Neural cell (in vitro differentiated cells): Measurements from ENCODE around the gene MVD.

Experiments
- EZH2 ChIP-seq: fragments of 200-600, 300-800 bp; shearing (Covaris generic), sonication (generic); IDR thresholded peaks from 2 replicates; pipeline ENCODE4 v1.6.1; 2014; ENCODE audit warnings: antibody characterized with exemption, low read length, borderline replicate concordance, mild to moderate bottlenecking; ENCODE audit not compliant: insufficient read depth, poor library complexity, severe bottlenecking
- POLR2AphosphoS5 ChIP-seq: IDR thresholded peaks from 2 replicates; pipeline ENCODE4 v1.6.1; 2012
- RAD21 ChIP-seq: fragments of 450-650 bp; conservative IDR thresholded peaks from 2 replicates; pipeline ENCODE4 v1.6.1; 2014; ENCODE audit warnings: antibody characterized with exemption, mild to moderate bottlenecking, moderate library complexity
- TAF1 ChIP-seq: IDR thresholded peaks from 2 replicates; pipeline ENCODE4 v1.6.1; 2012; ENCODE audit warnings: low read depth
- TF ChIP-seq, protein P1 (sequence below): IDR thresholded peaks from 2 replicates; pipeline ENCODE4 v1.6.1; 2012; ENCODE audit warnings: borderline replicate concordance
- TF ChIP-seq, protein P2 (sequence below): fragments of 450-650 bp; IDR thresholded peaks from 2 replicates; pipeline ENCODE4 v1.5.1; 2014; ENCODE audit warnings: antibody characterized with exemption, mild to moderate bottlenecking, moderate library complexity; ENCODE audit not compliant: poor library complexity, severe bottlenecking

DNA sequence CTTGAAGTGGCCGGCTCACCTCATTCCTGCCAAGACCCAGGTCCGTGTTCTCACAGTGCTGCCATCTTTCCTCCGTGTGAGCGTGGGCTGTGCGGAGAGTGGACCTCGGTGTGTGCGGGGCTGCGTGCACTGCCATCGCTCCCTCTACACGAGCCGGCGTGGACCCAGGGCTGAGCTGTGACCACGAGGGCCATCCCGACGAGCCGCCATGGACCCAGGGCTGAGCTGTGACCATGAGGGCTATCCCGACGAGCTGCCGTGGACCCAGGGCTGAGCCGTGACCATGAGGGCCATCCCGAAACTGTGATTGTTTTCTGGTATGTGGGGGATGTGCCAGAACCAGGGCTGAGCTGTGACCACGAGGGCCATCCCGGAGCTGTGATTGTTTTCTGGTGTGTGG, 8.9 kb upstream of the MVD start:
- TF ChIP-seq, protein P1, sequence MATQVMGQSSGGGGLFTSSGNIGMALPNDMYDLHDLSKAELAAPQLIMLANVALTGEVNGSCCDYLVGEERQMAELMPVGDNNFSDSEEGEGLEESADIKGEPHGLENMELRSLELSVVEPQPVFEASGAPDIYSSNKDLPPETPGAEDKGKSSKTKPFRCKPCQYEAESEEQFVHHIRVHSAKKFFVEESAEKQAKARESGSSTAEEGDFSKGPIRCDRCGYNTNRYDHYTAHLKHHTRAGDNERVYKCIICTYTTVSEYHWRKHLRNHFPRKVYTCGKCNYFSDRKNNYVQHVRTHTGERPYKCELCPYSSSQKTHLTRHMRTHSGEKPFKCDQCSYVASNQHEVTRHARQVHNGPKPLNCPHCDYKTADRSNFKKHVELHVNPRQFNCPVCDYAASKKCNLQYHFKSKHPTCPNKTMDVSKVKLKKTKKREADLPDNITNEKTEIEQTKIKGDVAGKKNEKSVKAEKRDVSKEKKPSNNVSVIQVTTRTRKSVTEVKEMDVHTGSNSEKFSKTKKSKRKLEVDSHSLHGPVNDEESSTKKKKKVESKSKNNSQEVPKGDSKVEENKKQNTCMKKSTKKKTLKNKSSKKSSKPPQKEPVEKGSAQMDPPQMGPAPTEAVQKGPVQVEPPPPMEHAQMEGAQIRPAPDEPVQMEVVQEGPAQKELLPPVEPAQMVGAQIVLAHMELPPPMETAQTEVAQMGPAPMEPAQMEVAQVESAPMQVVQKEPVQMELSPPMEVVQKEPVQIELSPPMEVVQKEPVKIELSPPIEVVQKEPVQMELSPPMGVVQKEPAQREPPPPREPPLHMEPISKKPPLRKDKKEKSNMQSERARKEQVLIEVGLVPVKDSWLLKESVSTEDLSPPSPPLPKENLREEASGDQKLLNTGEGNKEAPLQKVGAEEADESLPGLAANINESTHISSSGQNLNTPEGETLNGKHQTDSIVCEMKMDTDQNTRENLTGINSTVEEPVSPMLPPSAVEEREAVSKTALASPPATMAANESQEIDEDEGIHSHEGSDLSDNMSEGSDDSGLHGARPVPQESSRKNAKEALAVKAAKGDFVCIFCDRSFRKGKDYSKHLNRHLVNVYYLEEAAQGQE = no peak
- TF ChIP-seq POLR2AphosphoS5 (no peak), TAF1 (no peak), EZH2 (no peak), RAD21 (no peak)
- TF ChIP-seq, protein P2, sequence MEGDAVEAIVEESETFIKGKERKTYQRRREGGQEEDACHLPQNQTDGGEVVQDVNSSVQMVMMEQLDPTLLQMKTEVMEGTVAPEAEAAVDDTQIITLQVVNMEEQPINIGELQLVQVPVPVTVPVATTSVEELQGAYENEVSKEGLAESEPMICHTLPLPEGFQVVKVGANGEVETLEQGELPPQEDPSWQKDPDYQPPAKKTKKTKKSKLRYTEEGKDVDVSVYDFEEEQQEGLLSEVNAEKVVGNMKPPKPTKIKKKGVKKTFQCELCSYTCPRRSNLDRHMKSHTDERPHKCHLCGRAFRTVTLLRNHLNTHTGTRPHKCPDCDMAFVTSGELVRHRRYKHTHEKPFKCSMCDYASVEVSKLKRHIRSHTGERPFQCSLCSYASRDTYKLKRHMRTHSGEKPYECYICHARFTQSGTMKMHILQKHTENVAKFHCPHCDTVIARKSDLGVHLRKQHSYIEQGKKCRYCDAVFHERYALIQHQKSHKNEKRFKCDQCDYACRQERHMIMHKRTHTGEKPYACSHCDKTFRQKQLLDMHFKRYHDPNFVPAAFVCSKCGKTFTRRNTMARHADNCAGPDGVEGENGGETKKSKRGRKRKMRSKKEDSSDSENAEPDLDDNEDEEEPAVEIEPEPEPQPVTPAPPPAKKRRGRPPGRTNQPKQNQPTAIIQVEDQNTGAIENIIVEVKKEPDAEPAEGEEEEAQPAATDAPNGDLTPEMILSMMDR = no peak
